ENCODE measurements around the gene INTS6.

INTS6 gene, protein sequence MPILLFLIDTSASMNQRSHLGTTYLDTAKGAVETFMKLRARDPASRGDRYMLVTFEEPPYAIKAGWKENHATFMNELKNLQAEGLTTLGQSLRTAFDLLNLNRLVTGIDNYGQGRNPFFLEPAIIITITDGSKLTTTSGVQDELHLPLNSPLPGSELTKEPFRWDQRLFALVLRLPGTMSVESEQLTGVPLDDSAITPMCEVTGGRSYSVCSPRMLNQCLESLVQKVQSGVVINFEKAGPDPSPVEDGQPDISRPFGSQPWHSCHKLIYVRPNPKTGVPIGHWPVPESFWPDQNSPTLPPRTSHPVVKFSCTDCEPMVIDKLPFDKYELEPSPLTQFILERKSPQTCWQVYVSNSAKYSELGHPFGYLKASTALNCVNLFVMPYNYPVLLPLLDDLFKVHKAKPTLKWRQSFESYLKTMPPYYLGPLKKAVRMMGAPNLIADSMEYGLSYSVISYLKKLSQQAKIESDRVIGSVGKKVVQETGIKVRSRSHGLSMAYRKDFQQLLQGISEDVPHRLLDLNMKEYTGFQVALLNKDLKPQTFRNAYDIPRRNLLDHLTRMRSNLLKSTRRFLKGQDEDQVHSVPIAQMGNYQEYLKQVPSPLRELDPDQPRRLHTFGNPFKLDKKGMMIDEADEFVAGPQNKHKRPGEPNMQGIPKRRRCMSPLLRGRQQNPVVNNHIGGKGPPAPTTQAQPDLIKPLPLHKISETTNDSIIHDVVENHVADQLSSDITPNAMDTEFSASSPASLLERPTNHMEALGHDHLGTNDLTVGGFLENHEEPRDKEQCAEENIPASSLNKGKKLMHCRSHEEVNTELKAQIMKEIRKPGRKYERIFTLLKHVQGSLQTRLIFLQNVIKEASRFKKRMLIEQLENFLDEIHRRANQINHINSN

DNA sequence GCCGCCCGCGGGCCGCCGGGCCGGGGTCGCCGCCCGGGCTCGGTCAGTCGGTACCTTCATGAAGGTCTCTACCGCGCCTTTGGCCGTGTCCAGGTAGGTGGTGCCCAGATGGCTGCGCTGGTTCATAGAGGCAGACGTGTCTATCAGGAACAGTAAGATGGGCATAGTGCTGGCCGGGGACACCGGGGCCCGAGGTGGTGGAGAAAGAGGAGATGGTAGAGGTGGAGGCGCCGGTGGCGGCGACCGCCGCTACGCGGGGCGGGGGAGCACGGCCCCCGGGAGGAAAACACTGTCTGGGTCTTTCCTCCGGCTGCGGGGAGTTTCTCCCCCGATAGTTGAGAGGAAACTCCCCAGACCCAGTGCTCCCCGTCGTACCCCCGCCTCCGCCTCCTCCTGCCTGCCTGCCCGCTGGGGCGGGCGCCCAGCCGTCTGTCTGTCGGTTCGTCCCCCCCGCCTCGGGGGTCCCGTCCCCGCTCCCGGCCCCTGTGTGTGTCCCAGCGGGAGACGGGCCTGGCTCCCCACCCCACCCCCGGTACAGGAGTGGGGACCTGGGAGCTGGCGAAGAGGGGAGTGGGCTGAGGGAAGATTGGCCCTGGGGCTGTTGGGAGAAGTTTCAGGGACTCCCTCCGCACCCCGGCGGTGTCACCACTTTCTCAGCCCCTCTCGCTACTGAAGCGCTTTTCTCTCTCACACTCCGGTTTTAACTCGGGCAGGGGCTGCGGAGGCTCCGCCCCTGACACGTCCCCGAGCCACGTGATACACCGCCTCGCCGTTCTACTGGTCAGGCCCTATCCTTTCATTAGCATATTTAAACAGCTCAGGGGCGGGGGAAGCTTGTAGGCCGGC lies at the start of gene INTS6:
Gene INTS6, minus strand, starts transcription at position 676 of the 846 bp plus-strand sequence. Its CDS starts 511 bp downstream, at position 165.
- DNase-seq = peak; percentile 95 to 97

DNA sequence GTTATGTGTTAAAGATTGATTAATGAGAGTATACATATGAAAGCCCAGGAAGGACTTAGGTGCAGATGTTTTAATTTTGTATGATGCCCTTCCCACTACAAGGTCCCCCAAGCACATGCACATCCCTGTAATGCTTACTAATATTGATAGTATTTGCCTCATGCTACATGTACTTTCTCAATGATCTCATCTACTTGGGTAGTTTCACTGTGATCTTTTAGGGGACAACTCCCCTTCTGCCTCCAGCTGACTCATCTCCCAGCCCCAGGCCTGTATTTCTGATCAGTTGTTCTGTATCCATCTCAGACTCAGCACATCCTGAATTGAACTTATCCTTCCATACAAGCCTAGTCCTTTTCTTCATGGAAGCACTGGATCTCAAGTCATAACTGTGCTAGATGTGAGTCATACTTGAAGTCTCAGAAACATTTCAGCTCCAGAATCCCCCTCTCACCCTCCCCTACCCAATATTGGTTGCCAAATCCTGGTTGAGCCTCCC lies 49.4 kb upstream of the INTS6 start:
- DNase-seq = no peak

DNA sequence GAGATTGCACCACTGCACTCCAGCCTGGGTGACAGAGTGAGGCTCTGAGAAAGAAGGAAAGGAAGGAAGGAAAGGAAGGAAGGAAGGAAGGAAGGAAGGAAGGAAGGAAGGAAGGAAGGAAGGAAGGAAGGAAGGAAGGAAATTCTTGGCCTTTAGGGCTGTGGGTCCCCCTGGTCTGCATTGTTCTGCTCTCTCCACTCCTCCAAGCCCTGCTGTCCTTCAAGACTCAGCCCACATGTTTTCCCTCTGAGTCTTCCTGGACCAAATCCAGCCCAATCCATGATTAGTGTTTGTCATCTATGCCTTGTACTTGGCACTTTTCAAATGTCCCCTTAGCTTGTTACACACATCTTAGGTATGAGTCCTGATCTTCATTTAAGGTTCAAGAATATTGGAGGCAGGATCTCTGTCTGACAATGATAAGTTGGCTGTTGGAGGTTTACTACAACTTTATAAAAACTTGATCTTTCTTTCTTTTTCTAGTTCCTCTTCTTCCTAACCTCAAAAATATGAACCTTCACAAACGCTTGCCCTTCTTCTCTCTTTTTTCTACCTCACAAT lies 48.8 kb upstream of the INTS6 start:
- no peak for DNase-seq

DNA sequence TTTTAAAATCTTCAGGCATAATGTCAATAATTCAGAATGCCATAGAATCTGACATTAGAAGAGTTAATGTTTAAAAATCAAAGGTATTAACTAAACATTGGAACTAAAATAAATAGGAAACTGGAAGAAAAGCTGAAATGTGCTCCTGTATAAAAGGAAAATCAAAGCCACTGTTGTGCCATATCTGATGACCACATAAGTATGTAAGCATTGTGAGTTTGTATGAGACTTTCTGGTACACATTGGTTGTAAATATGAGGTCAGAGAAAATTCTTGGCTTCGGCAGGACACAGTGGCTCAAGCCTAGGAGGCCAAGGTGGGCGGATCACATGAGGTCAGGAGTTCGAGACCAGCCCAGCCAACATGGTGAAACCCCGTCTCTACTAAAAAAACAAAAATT lies 48.3 kb upstream of the INTS6 start:
- DNase-seq = no peak

DNA sequence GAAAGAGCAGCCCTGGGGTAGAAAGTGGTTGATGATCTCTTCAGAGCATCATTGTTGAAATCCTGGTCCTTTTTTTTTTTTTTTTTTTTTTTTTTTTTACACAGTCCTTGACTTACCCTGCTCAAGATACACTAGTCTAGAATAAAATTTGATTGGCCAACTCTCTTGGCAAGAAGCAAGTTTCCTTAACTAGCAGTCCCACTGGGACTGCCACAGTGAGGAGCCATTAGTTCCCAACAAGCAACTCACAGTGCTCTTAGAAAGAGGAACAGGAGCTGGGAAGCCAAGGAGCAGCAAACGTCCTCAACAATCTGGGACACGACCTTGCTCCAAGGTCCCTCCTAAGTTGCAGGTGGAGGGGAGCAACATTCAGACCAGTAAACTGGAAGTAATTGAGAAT lies 47.9 kb upstream of the INTS6 start:
- no peak for DNase-seq

DNA sequence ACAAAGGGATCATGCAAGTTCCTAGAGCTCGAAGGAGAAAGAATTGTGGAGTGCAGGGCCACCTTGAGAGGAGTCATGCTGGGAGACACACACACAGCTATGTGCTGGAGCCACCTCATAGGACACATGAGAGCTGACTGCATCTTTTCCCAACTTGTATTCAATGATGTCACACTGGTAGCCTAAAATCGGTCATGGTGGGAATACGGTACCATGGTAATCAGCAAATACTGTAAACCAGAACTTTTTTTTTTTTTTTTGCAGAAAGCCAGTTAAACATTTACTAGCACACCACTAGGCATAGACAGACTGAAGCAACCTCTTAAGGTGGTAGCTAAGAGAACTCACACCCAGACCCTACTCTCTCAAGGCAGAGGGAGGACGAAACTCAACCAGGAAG lies 47.0 kb upstream of the INTS6 start:
- DNase-seq = no peak

DNA sequence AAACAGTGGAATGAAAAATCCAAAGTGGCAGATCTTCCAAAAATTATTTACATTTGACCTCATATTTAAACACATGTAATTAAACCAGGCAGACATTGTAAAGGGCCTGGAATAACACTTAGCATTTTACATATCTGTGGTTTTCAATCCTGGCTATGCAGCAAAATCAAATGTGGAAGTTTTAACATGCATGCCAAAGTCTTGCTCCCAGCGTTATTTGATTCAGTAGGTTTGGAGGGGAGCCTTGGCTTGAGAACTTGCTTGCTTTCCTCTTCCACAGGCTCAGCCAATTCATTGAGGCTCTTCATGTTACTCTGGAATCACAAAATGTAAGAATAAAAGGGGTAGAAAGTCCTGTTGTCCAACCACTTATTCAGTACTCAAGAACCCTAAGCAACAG lies 42.5 kb upstream of the INTS6 start:
- DNase-seq = no peak

DNA sequence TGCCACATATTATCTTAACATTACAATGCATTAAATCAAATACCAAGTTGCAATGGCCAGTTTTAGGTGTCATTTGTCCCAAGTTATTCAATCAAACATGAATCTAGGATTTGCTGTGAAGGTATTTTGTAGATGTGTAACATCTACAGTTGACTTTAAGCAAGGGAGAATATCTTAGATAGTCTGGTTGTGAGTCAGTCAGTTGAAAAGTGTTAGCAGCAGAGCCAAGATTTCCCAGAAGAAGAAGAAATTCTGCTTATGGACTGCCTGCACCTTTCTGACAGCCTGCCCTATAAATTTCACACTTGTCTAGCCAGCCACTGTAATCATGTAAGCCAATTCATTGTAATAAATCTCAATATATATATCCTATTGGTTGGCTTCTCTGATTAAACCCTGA lies 41.3 kb upstream of the INTS6 start:
- no peak for DNase-seq

DNA sequence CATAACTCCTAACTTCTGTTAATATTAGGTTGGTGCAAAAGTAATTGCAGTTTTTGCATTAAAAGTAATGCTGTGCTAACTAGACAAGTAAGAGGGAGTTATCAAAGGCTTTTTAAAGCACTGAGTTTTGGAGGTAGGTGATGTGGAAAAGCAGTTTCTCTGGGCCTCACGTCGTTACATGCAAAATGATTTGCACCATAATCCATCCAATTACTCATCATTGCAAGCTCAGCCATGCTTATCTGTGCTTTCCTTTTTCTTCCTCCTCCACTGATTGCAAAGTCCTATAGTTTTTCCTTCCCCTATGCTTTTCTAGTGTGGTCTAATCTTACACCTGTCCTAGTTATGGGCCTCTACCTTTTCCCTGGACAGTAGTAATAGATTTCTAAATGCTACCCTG lies 35.4 kb upstream of the INTS6 start:
- no peak for DNase-seq

DNA sequence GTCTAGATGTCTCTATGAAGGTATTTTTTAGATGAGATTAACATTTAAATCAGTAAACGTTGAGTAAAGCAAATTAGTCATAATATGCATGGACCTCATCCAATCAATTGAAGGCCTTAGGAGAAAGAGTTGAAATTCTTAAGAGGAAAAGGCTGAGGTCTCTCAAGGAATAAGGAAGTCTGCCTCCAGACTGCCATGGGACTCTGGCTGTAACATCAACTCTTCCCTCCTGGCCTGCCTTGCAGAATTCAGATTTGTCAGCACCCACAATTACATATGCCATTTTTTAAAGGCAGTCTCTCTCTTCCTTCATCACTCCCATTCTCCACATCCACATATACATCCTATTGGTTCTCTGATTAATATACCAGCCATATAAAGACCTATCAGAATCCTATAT lies 28.8 kb upstream of the INTS6 start:
- no peak for DNase-seq

DNA sequence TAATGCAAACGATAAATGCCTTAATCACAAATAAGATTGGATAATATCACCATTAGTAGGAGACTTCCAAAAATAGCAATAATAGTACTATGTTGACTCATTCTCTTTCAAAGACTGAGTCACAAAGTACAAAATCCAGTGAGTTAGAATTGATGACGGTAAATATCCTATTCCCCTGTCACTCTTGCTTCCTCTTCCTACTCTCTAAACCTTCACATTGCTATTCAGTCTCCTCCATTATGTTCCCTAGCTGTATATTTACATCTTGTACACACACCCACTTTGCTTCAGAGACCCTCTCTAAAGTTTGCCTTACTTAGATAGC lies 26.3 kb upstream of the INTS6 start:
- no peak for DNase-seq

DNA sequence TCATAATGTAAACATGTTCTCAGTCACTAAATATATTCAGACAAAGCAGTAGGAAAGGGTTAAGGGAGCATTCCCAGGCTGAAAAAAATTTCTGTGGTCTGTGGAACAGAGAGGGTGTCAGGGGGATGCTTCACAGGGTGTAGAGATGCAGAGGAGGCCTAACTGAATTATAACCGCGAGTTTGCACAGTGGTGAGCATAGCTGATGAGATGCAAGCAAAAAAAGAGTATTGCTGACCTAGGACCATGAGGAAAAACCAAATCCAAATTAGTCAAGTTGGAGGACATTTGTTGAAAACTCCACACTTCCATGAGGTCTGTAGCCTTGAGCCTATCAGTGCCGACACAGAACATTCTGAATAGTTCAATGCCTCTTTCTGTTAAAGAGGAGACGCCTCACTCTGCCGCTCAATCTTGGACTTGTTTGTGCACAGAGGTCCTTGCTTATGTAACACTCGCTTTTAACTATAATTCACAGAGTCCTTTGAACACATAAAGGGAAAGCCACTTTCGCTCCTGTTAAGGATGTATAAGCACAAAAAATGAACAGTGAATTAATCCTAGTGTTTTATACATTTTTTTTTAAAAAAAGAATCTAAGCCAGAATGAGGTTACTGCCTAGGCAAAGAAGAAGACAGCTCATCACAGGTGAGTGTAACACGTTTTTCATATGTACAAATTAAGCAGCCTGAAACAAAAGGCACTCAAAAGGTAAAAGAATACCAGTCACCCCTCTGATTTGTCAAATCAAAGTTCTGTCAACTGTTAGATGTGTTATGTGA lies 25.8 kb upstream of the INTS6 start:
- no peak for DNase-seq

DNA sequence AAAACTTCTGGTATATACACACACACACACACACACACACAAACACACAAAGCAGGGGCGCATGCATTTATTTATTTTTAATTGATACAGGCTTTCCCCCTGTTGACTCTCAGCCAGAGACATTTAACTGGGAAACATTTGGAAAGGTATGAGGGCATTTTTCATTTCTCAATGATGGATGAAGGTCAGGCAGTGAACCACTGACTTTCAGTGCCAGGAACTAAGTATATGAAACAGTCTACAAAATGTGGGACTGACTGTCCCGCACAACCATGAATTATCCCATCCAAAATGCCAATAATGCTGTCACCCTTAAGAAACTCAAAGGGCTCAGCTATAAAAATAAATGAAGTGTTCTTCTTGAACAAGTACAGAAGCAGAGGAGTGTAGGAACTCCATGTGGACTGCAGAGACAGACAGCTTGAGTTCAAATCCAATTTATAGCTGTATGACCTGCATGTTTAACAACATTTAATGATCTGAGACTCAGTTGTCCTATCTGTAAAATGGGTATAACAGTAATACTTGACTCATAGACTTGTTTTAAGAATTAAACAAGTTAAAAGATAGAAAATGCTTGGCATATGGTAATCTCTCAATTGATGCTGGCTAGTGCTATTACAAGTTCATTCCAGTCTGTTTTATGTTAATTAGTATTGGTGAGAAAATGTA lies 25.0 kb upstream of the INTS6 start:
- DNase-seq = no peak

DNA sequence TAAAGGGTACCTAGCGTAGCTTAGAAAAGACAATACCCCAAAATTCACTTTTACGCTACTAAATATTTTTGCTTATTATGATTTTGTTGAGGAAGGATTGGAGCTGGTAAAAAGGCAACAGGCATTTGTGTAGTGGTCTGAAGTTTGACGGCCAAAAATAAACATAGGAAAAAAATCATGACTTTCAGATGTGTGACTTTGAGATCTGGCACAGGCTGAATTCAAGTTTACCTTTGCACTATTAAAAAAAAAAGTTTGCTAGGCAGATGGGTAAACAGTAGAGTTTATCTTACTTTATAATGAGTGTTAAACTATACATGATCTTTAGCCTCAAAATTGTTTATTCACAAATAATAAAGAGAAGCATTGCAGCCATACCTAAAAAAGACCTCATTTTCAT lies 24.3 kb upstream of the INTS6 start:
- DNase-seq = no peak

DNA sequence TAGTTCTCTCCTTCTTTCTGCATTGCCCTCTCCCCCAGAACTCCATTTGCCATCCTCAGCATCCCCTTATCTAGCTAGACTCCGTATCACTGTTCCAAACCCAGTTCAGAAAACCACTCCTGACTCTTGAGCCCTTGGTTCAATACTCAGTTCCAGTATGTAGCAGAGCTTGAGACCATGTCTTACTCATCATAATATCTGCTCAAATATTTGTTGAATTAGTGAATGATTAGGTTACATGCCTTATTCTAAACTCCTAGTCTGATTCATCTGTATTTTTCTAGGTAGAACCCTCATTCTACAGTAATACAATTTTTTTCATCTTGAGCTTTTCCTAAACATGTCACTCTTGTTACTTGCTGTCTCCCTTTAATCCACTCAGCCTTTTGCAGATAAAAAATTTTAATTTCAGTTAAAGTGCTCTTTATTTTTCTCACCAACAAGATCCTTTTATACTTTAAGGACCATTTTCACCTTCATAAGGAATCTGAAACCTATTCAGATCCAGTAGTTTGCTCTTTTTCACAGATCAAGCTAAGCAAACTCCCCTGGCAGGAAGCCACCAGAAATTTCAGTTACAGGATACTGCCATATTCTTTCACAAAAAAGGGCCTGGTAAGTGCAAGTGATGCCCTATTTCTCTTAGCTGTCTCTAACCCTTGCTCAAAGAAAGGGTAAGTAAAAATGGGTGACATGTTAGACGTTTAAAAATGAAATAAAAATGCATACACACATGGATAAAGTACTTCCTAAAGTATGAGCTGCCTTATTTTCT lies 23.1 kb upstream of the INTS6 start:
- DNase-seq = no peak

DNA sequence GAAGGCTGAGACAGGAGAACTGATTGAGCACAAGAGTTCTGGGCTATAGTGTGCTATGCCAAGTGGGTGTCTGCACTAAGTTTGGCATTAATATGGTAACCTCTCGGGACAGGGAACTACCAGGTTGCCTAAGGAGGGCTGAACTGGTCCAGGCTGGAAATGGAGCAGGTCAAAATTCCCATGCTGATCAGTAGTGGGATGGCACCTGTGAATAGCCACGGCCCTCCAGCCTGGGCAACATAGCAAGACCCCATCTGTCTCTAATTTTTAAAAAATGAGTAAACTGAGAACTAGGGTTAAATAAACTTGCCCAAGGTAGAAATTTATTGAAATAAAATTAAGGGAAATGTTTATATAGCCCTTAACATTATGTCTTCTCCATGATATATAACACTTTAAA lies 17.0 kb upstream of the INTS6 start:
- DNase-seq = no peak

DNA sequence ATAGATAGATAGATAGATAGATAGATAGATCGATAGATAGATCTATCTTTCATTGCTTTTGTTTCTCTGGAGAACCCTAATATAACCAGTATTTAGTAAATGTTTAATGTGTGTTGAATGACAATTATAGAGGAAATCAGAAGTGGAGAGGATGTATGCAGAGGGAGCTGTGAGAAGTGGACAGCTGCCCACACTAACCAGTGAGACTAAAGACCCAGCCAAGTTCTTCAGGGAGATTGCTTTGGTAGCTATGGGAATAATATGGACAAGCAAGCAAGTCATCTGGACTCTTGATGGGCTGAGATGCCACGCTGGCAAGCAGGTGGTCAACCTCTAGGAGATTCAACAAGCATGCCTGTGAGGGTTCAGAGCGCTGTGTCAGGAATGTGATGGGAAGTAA lies 14.9 kb upstream of the INTS6 start:
- no peak for DNase-seq

DNA sequence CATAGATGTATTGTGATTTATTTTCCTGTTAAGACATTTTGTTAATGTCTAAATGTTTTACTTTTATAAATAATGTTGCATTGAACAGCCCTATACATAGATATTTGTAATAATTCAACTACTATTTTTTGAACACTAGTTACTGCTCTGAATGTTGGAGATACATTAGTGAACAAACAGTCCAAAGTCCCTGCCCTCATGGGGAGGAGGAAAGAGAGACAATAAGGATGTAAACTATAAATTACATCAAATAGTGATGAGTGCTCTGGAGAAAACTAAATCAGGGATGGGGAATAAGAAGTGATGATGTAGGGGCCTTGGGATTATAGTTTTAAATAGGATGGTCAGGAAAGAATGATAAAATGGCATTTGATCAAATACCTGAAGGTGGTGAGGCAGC lies 12.3 kb upstream of the INTS6 start:
- no peak for DNase-seq

DNA sequence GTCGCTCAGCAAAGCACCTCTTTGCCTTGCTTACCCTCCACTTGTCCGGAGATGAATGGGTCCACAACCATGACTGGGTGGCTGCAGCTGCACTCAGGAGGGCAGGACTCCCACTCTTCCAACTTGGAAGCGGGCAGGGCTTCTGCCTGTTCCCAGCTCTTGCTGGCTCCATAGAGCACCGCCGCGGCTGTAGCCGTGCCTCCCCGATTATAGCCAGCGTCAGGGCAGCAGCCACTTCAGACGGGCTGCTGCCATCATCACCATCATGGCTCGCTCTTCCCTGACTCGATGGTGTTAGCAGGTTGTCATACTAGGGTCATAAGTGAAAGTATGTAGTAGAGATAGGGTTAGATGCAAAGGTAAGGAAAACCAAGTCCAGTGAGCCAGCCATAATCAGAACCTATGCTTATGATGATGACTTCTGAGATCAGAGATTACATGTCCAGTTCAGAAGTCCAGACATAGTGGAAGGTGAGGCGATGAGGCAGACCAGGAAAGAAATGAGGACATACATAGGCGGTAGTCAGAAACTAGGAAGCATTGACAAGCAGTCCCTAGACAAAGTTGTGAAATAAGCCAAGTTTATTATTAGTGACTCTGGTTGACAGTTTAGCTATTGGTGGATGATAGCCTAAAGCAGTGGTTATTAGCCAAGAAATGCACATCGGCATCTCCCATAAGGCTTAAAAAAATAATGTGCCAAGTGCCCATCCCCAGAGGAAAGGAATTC lies 4.4 kb upstream of the INTS6 start:
- no peak for DNase-seq

DNA sequence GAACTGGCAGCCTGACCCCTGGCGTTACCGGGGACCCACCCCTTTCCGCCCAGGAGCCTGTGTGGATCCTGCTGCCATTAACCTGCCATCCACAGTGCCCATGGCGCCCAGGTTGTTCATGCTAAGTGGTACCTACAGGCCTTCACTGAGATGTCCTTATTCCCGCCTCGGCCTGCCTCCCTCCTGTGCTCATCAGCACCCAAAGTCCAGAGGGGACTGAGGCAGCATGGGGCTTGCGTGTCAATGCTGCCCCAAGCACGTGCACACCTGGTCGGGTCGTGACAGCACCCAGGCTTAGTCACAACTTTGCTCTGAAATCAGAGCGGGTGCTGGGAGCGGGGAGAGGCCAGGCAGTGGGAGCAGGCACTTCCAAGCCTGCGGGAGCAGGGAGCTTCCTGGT lies 3.7 kb upstream of the INTS6 start:
- no peak for DNase-seq
